GM12878 (cell line): Measurements from ENCODE around the gene DNAJC17. TPM values are rescaled to one million over a fixed set of nuclear protein-coding genes. Genes with fewer than 3 reads are reported as not detected.

Experiments used
- ATAC-seq: fragments of 200-7000 bp; cut with Tn5 transposase; 3 replicates; pipeline ENCODE4 v1.9.1; 2020; ENCODE audit warnings: mild to moderate bottlenecking, moderate library complexity
- BruUV-seq: library from RNA; stranded (reverse); fragments of 400-500 nt; replicated peaks from 2 replicates; lab custom pipeline; 2021; lab: Mats Ljungman, UMichigan
- CTCF ChIA-PET: fragments of 300-600 bp; sonication (Branson Sonifier 250); formaldehyde crosslinking; extraction: SDS; loops from one replicate; lab custom pipeline; 2021; ENCODE audit warnings: inconsistent platforms; lab: Yijun Ruan, JAX
- POLR2A ChIA-PET: fragments of 350-600 bp; formaldehyde crosslinking; extraction: SDS; loops from one replicate; lab custom pipeline; 2021; ENCODE audit warnings: inconsistent platforms; lab: Charles Lee
- RAD21 ChIA-PET: fragments of 300-600 bp; sonication (Branson Sonifier 250); formaldehyde crosslinking; loops from one replicate; lab custom pipeline; 2023; ENCODE audit warnings: antibody characterized with exemption; ENCODE audit not compliant: unreplicated experiment; lab: Charles Lee
- SMC1A ChIA-PET: fragments of 300-600 bp; sonication (Branson Sonifier 250); formaldehyde crosslinking; loops from one replicate; lab custom pipeline; 2023; ENCODE audit not compliant: unreplicated experiment, uncharacterized antibody; lab: Charles Lee
- DNase-seq: peaks from one replicate; pipeline ENCODE4 v3.0.0-alpha.2; 2011; ENCODE audit warnings: low read depth, low spot score
- FAIRE-seq: peaks from 3 replicates; lab custom pipeline; 2011; peaks lifted over from hg19 to GRCh38; lab: Jason Lieb, UNC
- H2AFZ ChIP-seq: 2 replicates; pipeline ENCODE4 v1.6.0; 2011; ENCODE audit warnings: low read depth, low read length, control low read depth; ENCODE audit not compliant: control insufficient read depth
- H3K27ac ChIP-seq: 2 replicates; pipeline ENCODE4 v1.5.1; 2011; ENCODE audit warnings: control low read depth; ENCODE audit not compliant: control insufficient read depth, insufficient read depth
- H3K27me3 ChIP-seq, 2 experiments: replicated peaks in 1 of 2; 2 replicates each; pipeline versions ENCODE4 v1.6.0 to v1.6.1; 2011; ENCODE audit warnings: low read length in 1 of 2; ENCODE audit not compliant: control insufficient read depth in 2 of 2, insufficient read depth in 2 of 2
- H3K36me3 ChIP-seq, 2 experiments: 2 replicates each; pipeline ENCODE4 v1.5.1; 2011; ENCODE audit warnings: low read length in 1 of 2; ENCODE audit not compliant: control insufficient read depth in 2 of 2, insufficient read depth in 2 of 2
- H3K4me1 ChIP-seq: 2 replicates; pipeline ENCODE4 v1.6.1; 2011; ENCODE audit warnings: mild to moderate bottlenecking, low read length, moderate library complexity, mixed read lengths; ENCODE audit not compliant: control insufficient read depth, insufficient read depth
- H3K4me2 ChIP-seq: 2 replicates; pipeline ENCODE4 v1.6.0; 2011; ENCODE audit warnings: control low read depth; ENCODE audit not compliant: control insufficient read depth, insufficient read depth
- H3K4me3 ChIP-seq: fragments of 200-600 bp; sonication (generic); 2 replicates; pipeline ENCODE4 v1.5.1; 2016
- H3K79me2 ChIP-seq: 2 replicates; pipeline ENCODE4 v1.6.0; 2011; ENCODE audit warnings: low read length; ENCODE audit not compliant: control insufficient read depth, insufficient read depth
- H3K9ac ChIP-seq: 2 replicates; pipeline ENCODE4 v1.8.0; 2011; ENCODE audit warnings: low read length, control low read depth, mixed read lengths; ENCODE audit not compliant: control insufficient read depth, insufficient read depth
- H3K9me3 ChIP-seq: replicated peaks from 3 replicates; pipeline ENCODE4 v1.5.1; 2011; ENCODE audit warnings: mild to moderate bottlenecking, low read length; ENCODE audit not compliant: control insufficient read depth, insufficient read depth
- H4K20me1 ChIP-seq: 2 replicates; pipeline ENCODE4 v1.6.0; 2011; ENCODE audit not compliant: control insufficient read depth, insufficient read depth
- SMAD5 ChIP-seq: IDR thresholded peaks from 2 replicates; pipeline ENCODE4 v1.6.1; 2016; ENCODE audit warnings: antibody characterized with exemption, low read depth
- TCF12 ChIP-seq: IDR thresholded peaks from 2 replicates; pipeline ENCODE4 v1.6.1; 2011; ENCODE audit warnings: low read depth, mild to moderate bottlenecking, low read length
- WGBS: methylation state at CpG from one replicate; pipeline ENCODE4 v1.1.6; 2016; ENCODE audit warnings: low lambda C conversion rate; ENCODE audit not compliant: insufficient replicate concordance, insufficient coverage; ENCODE audit errors: missing lambda C conversion rate; 5-methylcytosine and 5-hydroxymethylcytosine counted together
- in situ Hi-C: fragments of 300-500 bp; cut with MboI; formaldehyde crosslinking; loops from 9 replicates; pipeline ENCODE4 v1.14.3; 2018; ENCODE audit warnings: mixed read lengths
- intact Hi-C: fragments of 100-400 bp; cut with micrococcal nuclease; formaldehyde crosslinking; loops from one replicate; pipeline ENCODE4 v1.14.2; 2022; ENCODE audit not compliant: unreplicated experiment
- polyA plus RNA-seq, 11 experiments: library from polyadenylated mRNA; depleted of rRNA in 4 of 11; unstranded in 6 of 11; stranded (reverse) in 5 of 11; fragments of >200 nt; fragmentation: Nextera tagmentation in 4 of 11; fragmentation: Illumina TruSeq in 1 of 11; extraction: Ambion mirVana in 4 of 11; extraction: Trizol in 1 of 11; gene quantifications; 1 replicate in 1 of 11; 2 replicates in 10 of 11; pipeline versions ENCODE4 v1.2.1 to v1.2.3, GENCODE V29; 2011 to 2016; ENCODE audit warnings: inconsistent platforms in 2 of 11, missing spikeins in 2 of 11, low read depth in 1 of 11
- total RNA-seq, 4 experiments: library from RNA; depleted of rRNA in 3 of 4; stranded (reverse); fragments of >200 nt in 3 of 4; fragmentation: Illumina TruSeq in 1 of 4; extraction: Trizol in 1 of 4; gene quantifications; 2 replicates each; pipeline versions ENCODE4 v1.2.1 to v1.2.3, GENCODE V29; 2013 to 2021

The DNAJC17 gene
- total and polyA plus RNA-seq, 10 of the 15 experiments (the other 5 are each of a cell fraction or from before 2014, with no cell fraction given), result 6.1 to 62.8 (median 45.4) TPM

- ChIA-PET CTCF (interaction anchor here (2.4 kb wide), 1 partner anchor 9 kb away, joined by 12 read pairs; no protein-coding TSS in a partner anchor), POLR2A (interaction anchor here (0.6 to 1.1 kb wide), 2 partner anchors 36 to 415 kb away, joined by 4 to 6 read pairs; no protein-coding TSS in a partner anchor), RAD21 (interaction anchor here (1.2 kb wide), 1 partner anchor 84 kb away, joined by 5 read pairs; no protein-coding TSS in a partner anchor), SMC1A (interaction anchor here (1.1 kb wide), 1 partner anchor 9 kb away, joined by 3 read pairs; no protein-coding TSS in a partner anchor)
- peaks cover 25% of the 10 kb centered on the region for H3K4me1 ChIP-seq
- no peaks in the 10 kb centered on the region for H4K20me1 ChIP-seq
- no peak overlapping the region for H2AFZ ChIP-seq
- H3K4me3 ChIP-seq, result no peak overlapping the region
- no TSS peak for BruUV-seq
- no peak for FAIRE-seq
- no peaks in the 10 kb centered on the region for H3K27me3 ChIP-seq
- H3K4me2 ChIP-seq, result no peak overlapping the region
- 87% methylated on average over 8 of the region's 8 CpGs for WGBS
- H3K79me2 ChIP-seq, result no peaks in the 10 kb centered on the region
- in situ Hi-C loops, result no loop called here
- intact Hi-C loops, result no loop called here
- ATAC-seq, result no peak
- TF ChIP-seq SMAD5, result no peak
- H3K27ac ChIP-seq, result no peak overlapping the region
- no peak for DNase-seq
- H3K9ac ChIP-seq, result no peak overlapping the region
- peaks cover 0 to 21% of the 10 kb centered on the region in 2 experiments; a peak in 2 of 4 replicates for H3K36me3 ChIP-seq
- no peaks in the 10 kb centered on the region for H3K9me3 ChIP-seq
Observed at GRCh38 chr15:40773496-40773895, 33.8 kb downstream of the DNAJC17 start.

DNA sequence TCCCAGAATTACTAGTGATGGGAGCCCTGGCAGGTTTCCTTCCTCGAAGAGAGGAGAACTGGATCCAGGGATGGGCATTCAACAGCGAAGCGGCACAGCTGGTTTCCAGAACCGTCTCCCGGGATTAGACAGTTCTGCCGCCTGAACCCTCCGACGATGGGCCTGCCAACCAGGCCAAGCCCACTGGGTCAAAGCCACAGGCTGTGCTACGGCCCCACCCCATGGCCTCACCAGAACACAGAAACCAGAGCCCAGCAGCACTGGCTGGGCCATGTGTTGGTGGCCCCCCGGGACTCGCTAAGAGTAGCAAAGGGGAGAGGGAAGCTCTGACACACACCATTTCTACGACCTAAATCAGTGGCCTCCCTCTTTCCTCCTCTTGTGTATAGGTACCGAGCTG is 35.3 kb downstream of the DNAJC17 start:
- Histone ChIP-seq H2AFZ (no peak overlapping the region), H3K27me3 (no peaks in the 10 kb centered on the region), H3K4me3 (no peak overlapping the region), H3K79me2 (no peaks in the 10 kb centered on the region), H3K9me3 (no peaks in the 10 kb centered on the region), H3K4me1 (peaks cover 26% of the 10 kb centered on the region), H3K9ac (no peak overlapping the region), H3K27ac (no peak overlapping the region), H3K4me2 (no peak overlapping the region), H3K36me3 (peaks cover 0 to 20% of the 10 kb centered on the region in 2 experiments; a peak in 2 of 4 replicates), H4K20me1 (no peaks in the 10 kb centered on the region)
- in situ Hi-C loops, result no loop called here
- ChIA-PET RAD21 (no interaction called here), POLR2A (interaction anchor here (0.6 to 0.7 kb wide), 2 partner anchors 365 to 380 kb away, joined by 3 to 4 read pairs; no protein-coding TSS in a partner anchor), CTCF (interaction anchor here (2.4 kb wide), 1 partner anchor 10 kb away, joined by 12 read pairs; no protein-coding TSS in a partner anchor), SMC1A (no interaction called here)
- WGBS, result 96% methylated on average over 13 of the region's 13 CpGs
- FAIRE-seq (no peak), DNase-seq (no peak), ATAC-seq (no peak)
- no TSS peak for BruUV-seq
- TF ChIP-seq TCF12, result no peak
- intact Hi-C loops, result no loop called here
